GM19395 (cell line): Measurements from ENCODE around the gene KDM2B.

ENCODE experiments used
- ATAC-seq: cut with Tn5 transposase; IDR thresholded peaks from one replicate; pipeline ENCODE4 v1.9.1; 2021; ENCODE audit warnings: mild to moderate bottlenecking, moderate library complexity; ENCODE audit not compliant: unreplicated experiment

KDM2B gene

DNA sequence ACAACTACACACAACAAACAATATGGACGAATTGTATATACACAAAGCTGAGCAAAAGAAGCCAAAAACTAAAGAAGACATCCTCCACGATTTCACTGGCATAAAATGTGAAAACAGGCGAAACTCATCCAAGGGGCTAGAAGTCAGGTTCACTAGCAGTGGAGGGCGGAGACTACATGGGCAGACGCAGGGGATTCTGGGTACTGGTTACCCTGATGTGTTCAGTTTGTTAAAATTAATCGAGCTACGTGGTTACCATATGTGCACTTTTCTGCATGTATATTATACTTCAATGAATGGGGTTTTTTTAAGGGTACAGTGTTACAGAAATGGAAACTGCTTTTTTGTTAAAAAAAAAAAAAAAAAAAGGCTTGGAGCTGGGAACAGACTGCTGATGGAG, 12.3 kb downstream of the KDM2B start:
- no peak for ATAC-seq

DNA sequence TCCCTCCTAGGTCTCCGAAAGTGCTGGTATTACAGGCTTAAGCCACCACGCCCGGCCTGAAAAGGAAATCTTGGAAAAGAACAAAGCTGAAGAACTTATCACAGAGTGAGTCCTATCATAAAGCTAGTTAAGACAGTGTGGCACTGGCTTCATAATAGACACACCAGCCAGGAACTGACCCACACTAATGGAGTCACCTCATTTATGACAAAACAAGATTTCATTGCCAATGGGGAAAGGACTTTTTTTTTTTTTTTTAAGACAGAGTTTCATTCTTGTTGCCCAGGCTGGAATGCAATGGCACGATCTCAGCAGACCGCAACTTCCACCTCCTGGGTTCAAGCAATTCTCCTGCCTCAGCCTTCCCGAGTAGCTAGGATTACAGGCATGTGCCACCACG, 15.7 kb downstream of the KDM2B start:
- no peak for ATAC-seq

DNA sequence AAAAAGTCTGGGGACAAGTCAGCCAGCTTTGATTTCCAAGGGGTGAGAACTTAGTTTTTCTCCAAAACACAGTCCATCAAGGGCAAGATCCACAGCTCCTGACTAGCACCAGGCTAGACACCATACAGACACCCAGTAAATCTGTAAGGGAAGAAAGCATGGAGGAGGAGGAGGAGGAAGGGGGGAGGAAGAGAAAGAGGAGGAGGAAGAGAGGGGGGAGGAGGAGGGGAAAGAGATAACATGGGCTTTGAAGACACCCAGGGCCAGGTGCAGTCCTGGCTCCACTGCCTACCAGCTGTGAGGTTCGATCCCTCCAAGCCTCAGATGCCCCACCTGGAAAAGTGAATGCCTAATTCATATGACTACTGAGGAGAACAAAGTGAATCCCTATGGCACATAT, 18.3 kb downstream of the KDM2B start:
- ATAC-seq, result no peak

DNA sequence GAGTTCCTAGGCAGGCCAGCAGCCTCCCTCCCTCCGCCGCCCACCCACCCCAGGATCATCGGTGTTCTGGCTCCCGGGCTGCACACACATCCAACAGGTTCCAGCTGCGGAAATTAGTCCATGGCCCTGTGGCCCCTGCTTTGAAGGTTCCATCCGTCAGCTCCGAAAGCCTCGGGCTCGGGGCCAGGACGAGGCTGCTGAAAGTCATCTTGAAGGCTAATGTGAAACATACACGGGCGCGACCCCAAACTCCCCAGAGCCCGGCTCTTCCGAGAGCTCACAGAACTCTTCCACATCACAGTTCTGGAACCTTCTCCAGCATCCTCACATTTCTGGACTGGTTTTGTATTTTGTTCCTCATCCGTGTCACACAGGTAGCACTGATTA, 19.8 kb downstream of the KDM2B start:
- no peak for ATAC-seq

DNA sequence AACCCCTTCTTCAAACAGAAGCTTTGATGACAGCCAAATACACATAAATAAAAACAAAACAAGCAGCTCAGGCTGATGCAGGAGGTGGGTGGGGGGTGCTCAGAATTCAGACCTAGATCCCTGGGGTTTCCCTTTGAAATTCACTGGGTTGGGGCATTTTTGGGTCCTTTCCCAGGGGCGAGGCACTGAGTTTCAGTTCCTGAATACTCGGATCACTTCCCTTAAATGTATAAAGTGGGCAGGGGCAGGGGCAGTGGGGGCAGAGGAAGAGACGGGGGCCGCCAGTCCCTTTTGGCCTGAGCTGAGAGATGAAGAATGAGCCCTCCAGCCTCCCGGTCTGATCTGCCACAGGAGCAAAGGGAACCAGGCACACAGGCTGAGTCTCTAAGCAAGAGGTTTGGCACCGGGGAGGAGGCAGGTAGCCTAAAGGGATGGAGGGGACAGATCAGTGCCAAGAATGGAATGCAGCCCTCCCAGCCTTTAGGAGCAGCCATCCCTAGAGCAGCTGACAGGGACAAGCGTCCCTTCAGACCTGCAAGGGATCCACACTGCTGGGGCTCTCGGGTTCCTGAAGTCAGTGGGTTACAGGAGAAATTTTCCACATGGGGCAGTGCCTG, 20.3 kb downstream of the KDM2B start:
- no peak for ATAC-seq

DNA sequence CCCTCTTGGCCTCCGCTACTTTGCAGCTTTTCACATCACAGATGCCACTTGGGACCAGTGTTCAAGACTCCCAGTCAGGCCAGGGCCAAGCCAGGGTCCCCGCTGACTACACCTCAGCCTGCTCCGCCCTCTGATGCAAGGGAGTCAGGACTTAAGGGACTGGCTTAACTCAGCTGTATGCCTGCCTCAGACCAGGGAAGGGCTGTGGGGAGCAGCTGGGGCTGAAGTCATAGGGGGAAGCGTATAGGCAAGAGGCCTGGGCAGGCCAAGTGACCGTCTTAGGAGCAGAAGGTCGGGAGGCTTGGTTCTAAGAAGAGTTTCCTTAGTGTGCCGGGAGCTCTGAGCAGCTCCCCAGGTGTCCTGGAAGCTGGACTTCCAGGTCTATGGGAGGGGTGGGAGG, 21.9 kb downstream of the KDM2B start:
- no peak for ATAC-seq

DNA sequence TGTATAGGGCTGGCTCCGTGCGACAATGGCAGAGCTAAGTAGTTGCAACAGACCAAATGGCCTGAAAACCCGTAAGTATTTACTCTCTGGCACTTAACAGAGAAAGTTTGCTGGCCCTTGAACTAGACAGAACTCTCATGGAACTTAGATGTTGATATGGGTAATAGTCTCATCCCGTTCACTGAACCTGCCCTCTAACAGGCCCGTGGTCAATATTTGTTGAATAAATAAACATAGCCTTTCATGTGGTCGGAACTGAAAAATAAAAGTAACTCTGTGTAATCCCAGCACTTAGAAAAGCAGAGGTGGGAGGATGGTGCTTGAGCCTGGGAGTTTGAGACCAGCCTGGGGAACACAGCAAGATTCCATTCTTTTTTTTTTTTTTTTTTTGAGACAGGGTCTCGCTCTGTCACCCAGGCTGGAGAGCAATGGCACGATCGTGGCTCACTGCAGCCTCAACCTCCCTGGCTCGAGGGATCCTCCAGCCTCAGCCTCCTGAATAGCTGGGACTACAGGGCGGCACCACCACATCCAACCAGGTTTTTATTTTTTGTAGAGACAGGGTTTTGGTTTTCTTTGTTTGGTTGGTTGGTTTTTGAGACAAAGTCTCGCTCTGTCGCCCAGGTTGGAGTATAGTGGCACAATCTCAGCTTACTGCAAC, 29.7 kb downstream of the KDM2B start:
- ATAC-seq, result no peak

DNA sequence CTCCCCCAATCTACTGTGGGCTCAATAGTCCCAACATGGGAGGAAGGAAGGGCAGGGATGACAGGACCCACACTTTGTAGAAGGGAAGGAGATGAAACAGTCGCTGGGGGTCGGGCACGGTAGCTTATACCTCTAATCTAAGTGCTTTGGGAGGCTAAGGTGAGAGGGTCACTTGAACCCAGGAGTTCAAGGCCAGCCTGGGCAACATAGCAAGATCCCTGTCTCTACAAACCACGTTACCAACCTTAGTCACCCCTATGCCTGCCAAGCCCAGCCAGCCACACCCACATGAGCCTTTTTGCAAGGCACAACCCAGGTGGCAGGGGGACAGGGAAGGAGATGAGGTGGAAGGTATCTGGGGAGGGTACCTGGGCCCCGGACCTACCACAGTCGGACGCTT, 31.7 kb downstream of the KDM2B start:
- no peak for ATAC-seq

DNA sequence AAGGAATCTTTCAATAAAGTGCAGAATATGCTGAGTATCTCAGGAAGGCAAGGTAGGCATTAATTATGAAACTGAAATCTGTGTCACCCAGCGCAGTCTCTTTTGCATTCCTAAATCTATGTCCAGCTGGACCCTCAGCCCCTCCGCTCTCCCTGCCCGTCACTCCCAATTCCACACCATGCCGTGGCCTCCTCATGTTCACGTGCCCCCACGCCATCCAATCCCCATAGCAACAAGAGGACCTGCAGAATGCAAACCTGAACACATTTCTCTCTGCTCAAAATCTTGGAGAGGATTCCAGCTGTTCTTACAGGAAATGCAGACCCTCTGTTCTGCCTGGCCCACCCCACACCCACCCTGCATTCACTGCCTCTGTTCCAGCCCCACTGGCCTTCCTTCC, 35.3 kb downstream of the KDM2B start:
- no peak for ATAC-seq

DNA sequence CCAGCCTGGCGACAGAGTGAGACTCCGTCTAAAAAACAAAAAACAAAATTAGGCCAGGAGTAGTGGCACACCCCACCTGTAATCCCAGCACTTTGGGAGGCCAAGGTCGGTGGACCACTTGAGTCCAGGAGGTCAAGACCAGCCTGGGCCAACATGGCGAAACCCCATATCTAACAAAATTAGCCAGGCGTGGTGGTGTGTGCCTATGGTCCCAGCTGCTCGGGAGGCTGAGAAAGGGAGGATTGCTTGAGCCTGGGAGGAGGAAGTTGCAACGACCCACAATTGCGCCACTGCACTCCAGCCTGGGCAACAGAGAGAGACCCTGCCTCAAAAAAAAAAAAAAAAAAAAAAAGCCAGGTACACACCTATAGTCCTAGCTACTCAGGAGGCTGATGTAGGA, 37.0 kb downstream of the KDM2B start:
- ATAC-seq, result no peak

DNA sequence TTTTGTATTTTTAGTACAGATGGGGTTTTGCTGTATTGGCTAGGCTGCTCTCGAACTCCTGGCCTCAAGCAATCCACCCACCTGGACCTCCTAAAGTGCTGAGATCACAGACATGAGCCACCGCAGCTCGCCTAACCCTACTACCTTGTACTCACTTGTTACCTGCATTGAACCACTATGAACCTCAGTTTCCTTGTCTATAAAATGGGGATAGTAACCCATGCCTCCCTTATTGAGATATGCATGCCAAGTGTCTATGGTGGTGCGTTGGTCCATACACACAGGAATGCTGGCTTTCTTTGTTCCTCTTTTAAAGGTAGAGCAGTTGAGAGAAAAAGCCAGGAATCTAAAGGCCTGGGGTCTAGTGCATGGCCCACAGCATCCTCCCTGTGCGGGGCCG, 40.9 kb downstream of the KDM2B start:
- ATAC-seq, result no peak

DNA sequence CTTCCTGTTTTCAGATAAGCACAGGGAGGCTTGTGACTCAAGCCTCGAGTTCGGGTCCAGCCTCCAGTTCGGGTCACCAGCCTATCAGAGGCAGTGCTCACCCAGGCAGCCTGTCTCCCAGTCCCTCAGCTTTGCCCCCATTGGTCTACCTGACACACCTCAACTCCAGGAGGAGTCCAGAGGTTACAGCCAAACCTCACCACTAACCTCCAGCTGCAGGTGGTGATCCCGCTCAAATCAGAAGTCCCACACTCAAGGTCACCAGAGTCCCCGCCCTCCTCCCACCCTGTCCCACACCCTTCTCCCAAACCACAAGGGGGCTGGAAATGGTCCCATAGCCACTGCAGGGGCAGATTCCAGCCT, 42.1 kb downstream of the KDM2B start:
- no peak for ATAC-seq

DNA sequence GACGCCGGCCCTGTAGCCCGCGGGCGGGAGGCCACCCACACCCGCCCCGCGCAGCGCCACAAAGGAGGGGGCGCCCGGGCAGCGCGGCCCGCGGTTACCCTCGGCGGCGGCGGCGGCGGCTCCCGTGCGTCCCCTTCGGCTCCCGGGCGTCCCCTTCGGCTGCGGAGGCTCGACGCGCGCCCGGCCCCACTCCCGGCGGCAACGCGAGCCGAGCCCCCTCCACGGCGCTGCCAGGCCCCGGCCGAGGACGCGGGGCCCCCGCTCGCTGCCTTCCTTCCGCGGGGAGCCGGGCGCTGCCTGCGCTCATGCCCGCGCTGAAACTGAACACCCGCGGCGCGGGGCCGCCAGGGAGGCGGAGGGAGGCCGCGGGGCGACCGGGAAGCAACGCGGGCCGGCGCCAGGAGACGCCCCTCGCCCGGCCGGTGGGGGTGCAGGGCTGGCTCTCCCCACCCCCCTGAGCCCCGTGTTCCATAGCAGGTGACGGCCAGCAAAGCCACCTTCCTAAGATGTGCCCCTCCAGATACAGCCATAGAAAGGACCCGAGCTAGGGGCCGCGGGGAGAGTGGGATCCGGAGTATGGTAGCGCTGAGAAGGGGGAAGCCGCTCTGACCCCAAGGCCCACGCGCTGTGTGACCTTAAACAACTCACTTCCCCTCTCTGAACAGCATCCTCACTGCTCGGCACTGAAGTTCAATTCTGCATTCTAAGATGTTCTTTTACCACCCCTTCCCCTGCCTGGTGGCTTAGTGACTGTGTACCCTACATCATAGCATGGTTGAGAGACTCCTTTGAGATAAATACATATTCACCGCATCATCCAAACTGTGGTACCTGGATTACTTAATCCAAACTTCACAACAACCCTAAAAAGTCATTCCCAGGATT, 42.8 kb downstream of the KDM2B start:
- ATAC-seq, result peak; percentile 11

DNA sequence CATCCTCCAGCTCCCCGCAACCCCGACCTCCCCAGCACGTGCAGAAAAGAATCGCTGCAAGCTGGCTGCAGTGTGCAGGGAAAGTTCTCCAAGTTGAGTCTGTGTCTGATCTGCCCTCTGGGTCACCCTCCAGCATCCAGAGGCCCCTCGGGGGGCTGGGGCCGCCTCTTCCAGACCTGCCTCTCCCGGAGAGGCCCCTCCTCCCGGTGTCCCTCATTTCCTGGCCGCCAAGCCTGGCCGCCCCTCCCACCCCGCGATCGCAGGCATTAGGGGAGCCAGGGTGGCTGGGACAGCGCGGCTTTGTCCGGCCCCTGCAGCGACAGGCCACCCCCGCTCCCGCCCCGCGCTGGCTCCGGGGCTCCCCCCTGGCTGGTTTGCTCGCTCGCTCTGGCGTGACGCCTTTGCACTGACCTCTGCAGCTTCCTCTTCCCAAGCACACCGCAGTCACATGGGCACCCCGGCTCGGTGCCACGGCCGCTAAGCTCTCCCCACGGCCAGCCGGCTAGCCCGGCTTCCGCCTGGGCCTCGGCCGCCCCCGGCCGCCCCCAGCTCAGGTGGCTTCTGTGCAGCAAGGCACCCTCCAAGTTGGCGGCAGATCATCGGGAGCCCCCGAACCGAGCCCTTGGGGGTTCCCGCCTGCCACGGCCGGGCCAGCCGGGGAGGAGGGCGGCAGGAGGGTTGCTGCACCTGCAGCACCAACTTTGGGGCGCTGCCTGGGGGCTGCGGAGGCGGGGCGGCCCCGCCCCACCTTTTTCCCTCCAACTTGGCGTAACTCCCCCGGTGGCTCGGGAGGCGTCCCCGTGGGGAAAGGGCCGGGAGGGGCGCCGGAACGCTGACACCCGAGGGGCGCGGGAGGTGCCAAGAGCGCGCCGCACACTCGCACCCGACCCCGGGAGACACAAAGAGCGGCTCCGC, 43.7 kb downstream of the KDM2B start:
- ATAC-seq, result peak; percentile 56

DNA sequence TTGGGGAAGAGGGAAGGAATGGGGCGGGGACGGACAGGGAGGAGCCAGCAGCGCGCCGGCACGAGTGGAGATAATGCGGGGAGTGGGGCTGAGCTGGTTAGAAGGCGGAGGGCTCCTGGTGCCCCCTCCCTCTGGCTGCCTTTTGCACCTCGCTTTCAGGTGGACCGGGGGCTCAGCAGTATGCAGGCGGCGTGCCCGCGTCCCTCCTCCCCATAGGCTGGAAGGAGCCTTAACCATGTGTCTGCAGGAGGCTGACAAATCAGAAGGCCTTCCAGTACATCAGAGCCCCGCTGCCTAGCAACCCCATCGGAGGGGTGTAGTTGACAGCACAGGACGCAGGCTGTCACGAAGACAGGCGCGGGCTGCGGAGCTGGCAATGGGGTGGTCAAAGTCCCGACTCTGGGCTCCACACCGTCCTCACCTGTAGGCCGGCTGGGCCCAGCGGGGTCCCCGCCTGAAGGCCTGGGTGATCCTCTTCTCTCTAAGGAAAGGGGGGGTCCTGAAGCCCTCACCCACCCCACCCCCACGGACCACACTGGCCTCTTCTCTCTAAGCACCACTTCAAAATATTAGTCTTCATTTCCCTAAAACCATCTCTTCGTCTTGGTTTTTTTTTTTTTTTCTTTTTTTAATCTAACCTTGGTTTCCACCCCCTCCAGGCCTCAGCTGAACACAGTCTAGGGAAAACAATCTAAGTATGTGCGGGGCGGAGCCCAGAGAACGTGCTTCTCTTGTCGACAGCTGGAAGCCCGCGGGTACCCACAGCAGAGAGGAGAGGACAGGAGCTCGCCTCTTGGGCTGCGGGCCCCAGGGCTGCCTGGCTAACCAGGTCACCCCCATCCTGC, 44.5 kb downstream of the KDM2B start:
- ATAC-seq, result peak; percentile 60

DNA sequence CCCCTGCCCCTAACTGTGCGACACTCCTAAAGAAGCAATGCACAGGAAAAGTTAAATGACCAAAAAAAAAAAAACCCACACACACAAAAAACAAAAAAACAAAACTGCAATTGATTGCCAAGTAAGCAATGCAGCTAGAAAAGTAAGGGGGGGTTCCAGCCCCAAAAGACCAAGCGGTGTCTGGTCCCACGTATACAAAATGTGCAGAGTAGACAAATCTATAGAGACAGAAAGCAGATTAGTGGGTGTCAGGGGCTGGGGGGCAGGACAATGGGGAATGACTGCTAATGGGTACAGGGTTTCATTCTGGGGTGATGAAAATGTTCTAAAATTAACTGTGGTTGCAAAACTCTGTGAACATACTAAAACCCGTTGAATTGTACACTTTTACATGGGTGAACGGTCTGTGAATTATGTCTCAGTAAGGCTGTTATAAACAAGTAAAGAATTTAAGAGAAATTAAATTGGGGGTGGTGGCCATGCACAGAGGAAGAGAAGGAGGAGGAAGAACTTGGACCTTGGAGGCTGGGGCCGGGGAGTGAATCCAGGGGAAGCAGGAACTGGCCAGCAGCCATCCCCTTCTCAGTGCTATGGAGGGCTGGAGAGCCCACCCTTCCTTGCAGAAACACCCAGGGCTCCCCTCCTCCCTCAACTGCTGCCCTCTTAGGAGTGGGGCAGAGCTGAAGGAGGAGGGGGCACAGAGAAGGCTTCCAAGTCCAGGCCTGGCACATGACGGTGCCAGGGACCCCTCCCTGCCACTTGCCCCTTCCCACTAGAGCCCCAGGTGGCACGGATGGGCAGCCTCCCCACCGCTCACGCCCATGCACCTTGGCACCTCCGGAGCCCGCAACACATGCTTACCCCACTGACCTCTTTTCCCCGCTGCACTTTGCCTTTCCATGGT, 45.4 kb downstream of the KDM2B start:
- ATAC-seq, result no peak

DNA sequence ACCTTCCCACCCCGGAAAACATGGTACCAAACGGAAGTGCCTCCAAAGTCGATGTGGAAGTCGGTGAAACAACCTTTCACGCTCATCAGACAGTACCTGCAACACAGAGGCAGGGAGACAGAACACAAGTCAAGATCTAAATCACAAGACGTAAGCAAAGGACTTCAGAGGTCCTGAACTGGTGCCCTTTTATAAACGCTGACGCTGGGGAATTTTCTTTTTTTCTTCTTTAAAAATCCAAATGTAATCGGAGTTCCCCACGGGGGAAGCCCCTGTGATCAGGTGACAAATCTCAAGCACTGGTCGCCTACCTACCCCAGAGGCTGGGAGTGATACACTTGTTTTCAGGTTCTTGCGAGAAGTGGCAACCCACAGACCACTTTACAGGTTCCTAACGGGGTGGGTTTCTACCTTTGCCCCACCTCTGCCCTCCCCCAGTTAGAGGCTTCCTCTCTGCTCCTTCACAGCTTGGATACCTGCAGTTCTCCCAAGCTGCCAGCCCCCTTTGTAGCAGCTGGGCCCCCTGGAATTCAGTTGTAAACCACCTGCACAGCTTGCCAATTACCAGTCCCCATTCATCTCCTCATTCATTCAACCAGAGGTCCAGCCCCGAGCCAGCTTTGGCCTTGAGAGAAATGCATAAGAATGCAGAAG, 46.2 kb downstream of the KDM2B start:
- no peak for ATAC-seq

DNA sequence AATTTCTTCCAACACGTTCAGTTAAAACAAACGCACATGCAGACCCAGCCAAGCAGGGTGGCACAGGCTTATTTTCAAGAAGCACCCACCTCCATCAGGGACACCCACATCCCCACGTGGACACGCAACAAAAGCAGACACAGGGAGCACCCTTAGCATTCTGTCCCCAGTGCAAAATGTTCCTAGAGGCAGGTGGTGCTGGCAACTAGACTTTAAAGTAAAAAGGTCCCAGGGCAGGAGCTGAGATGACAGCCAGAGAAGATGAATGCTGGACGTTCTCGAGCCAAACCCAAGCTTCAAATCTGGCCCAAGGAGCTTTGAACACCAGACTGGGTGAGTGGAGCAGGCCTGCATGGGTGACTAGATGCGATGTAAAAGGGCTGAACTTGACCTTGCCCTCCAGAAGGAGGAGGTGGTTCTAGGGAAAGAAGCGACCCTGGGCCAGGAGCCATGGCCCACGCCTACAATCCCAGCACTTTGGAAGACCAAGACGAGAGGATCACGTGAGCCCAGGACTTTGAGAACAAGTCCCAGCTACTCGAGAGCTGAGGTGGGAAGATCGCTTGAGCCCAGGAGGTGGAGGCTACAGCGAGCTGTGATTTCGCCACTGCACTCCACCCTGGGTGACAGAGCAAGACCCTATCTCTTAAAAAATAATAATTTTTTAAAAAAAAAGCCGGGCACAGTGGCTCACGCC, 47.3 kb downstream of the KDM2B start:
- ATAC-seq, result no peak
